ENCODE results near the gene FGF18. TPM values are rescaled to one million over a fixed set of nuclear protein-coding genes. Genes with fewer than 3 reads are reported as not detected.
"Not testable (repeated sequence)": the region's sequence is repeated elsewhere in the genome, so short reads cannot be mapped to it uniquely, and the experiment has no call there.

Gene FGF18
- total and polyA plus RNA-seq, 2 of the 4 experiments (the other 2 are of a cell fraction), result 0.15 TPM; not detected in 1

GRCh38 chr5:171497494-171497893 lies 78.0 kb downstream of the FGF18 start:
- H2AK9ac ChIP-seq (replicated peaks; ENCODE audit: low read depth, low read length, poor library complexity); H4K8ac ChIP-seq (ENCODE audit: low read depth in 2 of 2, low read length in 2 of 2); POLR2A ChIA-PET (ENCODE audit: unreplicated experiment); H3K27ac ChIP-seq (ENCODE audit: insufficient read depth, low read length); H2BK20ac ChIP-seq (ENCODE audit: low read depth, low read length); H3K23ac ChIP-seq (ENCODE audit: low read depth, low read length); H2BK120ac ChIP-seq (ENCODE audit: low read depth, low read length); H3K27me3 ChIP-seq (ENCODE audit: control insufficient read depth, insufficient read depth, low read length); H3K18ac ChIP-seq (ENCODE audit: low read depth, low read length); H3K4me3 ChIP-seq (ENCODE audit: insufficient read depth, low read depth, low read length); H2BK5ac ChIP-seq (ENCODE audit: low read depth, low read length, poor library complexity, severe bottlenecking); dilution Hi-C loops (cut with HindIII; ENCODE audit: low sequenced_read_pairs, unreplicated experiment); in situ Hi-C loops (cut with MboI; ENCODE audit: low sequenced_read_pairs); DNase-seq; H3K56ac ChIP-seq (ENCODE audit: extremely low read depth, insufficient read depth, low read length); H2AFZ ChIP-seq (replicated peaks; ENCODE audit: low read length, poor library complexity); H4K5ac ChIP-seq (ENCODE audit: low read depth, low read length); H2AK5ac ChIP-seq (ENCODE audit: low read depth, low read length); H3K9ac ChIP-seq (ENCODE audit: low read depth, low read length); H3K14ac ChIP-seq (replicated peaks; ENCODE audit: low read depth, low read length); CTCF ChIA-PET; H3K79me1 ChIP-seq (ENCODE audit: low read depth in 1 of 2, low read length in 2 of 2); H4K20me1 ChIP-seq (ENCODE audit: insufficient read depth, low read length); H4K91ac ChIP-seq (ENCODE audit: insufficient read depth, low read depth, low read length); ATAC-seq (ENCODE audit: low read depth); H2BK15ac ChIP-seq (ENCODE audit: low read depth, low read length); H3K36me3 ChIP-seq (ENCODE audit: control insufficient read depth, insufficient read depth, low read length); H3K9me3 ChIP-seq (ENCODE audit: control insufficient read depth, insufficient read depth, low read length); BruUV-seq (replicated peaks); H3K4ac ChIP-seq (ENCODE audit: low read depth, low read length); H3K4me2 ChIP-seq (ENCODE audit: low read depth, low read length); intact Hi-C loops (cut with micrococcal nuclease): not testable (repeated sequence)
- WGBS, 2 experiments (ENCODE audit: extremely low coverage in 2 of 2, insufficient read length in 1 of 2), result no CpG with 5 or more reads among the region's 4 CpGs
- peaks cover 14% of the 10 kb centered on the region for H3K4me1 ChIP-seq (ENCODE audit: control insufficient read depth, insufficient read depth, low read length)
- peaks cover 13% of the 10 kb centered on the region for H3K9me1 ChIP-seq (ENCODE audit: insufficient read depth, low read length)
